ENCODE results near the gene PLEKHJ1. TPM values are rescaled to one million over a fixed set of nuclear protein-coding genes. Genes with fewer than 3 reads are reported as not detected.

The PLEKHJ1 gene
- total and polyA plus RNA-seq, 4 donors = 22.2 to 44.5 (median 37.0) TPM

- 76% methylated on average over 9 of the region's 9 CpGs for WGBS
- Histone ChIP-seq H3K4me1 (ENCODE audit: control insufficient read depth in 4 of 4, insufficient read depth in 4 of 4, low read length in 3 of 4) (peaks cover 10 to 38% (median 32%) of the 10 kb centered on the region in 4 donors), H3K36me3 (ENCODE audit: control insufficient read depth in 4 of 4, insufficient read depth in 3 of 4, low read depth in 1 of 4, low read length in 3 of 4) (peaks cover 4 to 9% (median 8%) of the 10 kb centered on the region in 4 donors), H3K9ac (ENCODE audit: low read depth in 1 of 2, low read length in 2 of 2) (peak overlapping the region in 1 of 2 donors; percentile 17), H3K9me3 (ENCODE audit: control insufficient read depth in 4 of 4, low read length in 3 of 4) (no peaks in the 10 kb centered on the region), H3K4me3 (ENCODE audit: low read depth in 1 of 3, low read length in 3 of 3) (no peak overlapping the region), H3K27ac (ENCODE audit: low read depth in 1 of 2, low read length in 2 of 2) (peak overlapping the region; percentile 45 to 52), H3K27me3 (ENCODE audit: control insufficient read depth in 4 of 4, insufficient read depth in 4 of 4, low read length in 3 of 4) (no peaks in the 10 kb centered on the region)
- DNase-seq (ENCODE audit: low spot score) = no peak
- TF ChIP-seq, protein P1, sequence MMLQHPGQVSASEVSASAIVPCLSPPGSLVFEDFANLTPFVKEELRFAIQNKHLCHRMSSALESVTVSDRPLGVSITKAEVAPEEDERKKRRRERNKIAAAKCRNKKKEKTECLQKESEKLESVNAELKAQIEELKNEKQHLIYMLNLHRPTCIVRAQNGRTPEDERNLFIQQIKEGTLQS (IDR thresholded peaks at IDR 0.05) = no peak
- TF ChIP-seq FOXA2 (IDR thresholded peaks at IDR 0.05) (no peak), REST (IDR thresholded peaks at IDR 0.05) (no peak), SP1 (IDR thresholded peaks at IDR 0.05) (no peak), ZBTB33 (IDR thresholded peaks at IDR 0.05) (no peak), MAX (IDR thresholded peaks at IDR 0.05) (no peak), RAD21 (IDR thresholded peaks at IDR 0.05) (no peak), HNF4G (IDR thresholded peaks at IDR 0.05) (no peak)
Observed at GRCh38 chr19:2274185-2274711, 38.1 kb upstream of the PLEKHJ1 start.

- 12% methylated on average over 45 of the region's 45 CpGs for WGBS
- H3K9me3 ChIP-seq (ENCODE audit: control insufficient read depth in 4 of 4, low read length in 3 of 4) = no peaks in the 10 kb centered on the region
- peak overlapping the region; percentile 52 to 64 for H3K27ac ChIP-seq (ENCODE audit: low read depth in 1 of 2, low read length in 2 of 2)
- H3K9ac ChIP-seq (ENCODE audit: low read depth in 1 of 2, low read length in 2 of 2) = peak overlapping the region in 1 of 2 donors; percentile 17
- no peaks in the 10 kb centered on the region for H3K27me3 ChIP-seq (ENCODE audit: control insufficient read depth in 4 of 4, insufficient read depth in 4 of 4, low read length in 3 of 4)
- TF ChIP-seq EGR1 (IDR thresholded peaks at IDR 0.05; ENCODE audit: low read depth in 2 of 2) = no peak
- no peak for TF ChIP-seq FOXA2 (IDR thresholded peaks at IDR 0.05)
- TF ChIP-seq TAF1 (conservative IDR thresholded peaks at IDR 0.05) = no peak
- TF ChIP-seq CTCF (IDR thresholded peaks at IDR 0.05; ENCODE audit: low read depth, low read length, missing input control) = peak; percentile 95
- no peak for TF ChIP-seq REST (IDR thresholded peaks at IDR 0.05)
- no peak for TF ChIP-seq YY1 (IDR thresholded peaks at IDR 0.05)
- peak in 1 of 2 donors; percentile 20 for TF ChIP-seq RXRA (IDR thresholded peaks at IDR 0.05)
- no peak for TF ChIP-seq SP1 (IDR thresholded peaks at IDR 0.05)
- TF ChIP-seq NR2F2 (IDR thresholded peaks at IDR 0.05) = peak; percentile 82
- no peak for TF ChIP-seq HNF4G (IDR thresholded peaks at IDR 0.05)
- no peak for TF ChIP-seq MAX (IDR thresholded peaks at IDR 0.05)
- peak; percentile 84 to 87 for TF ChIP-seq RAD21 (IDR thresholded peaks at IDR 0.05)
- TF ChIP-seq, protein P1 (IDR thresholded peaks at IDR 0.05) = no peak
- no peak for TF ChIP-seq FOXA1 (IDR thresholded peaks at IDR 0.05)
- TF ChIP-seq JUND (IDR thresholded peaks at IDR 0.05) = no peak
- TF ChIP-seq GABPA (IDR thresholded peaks at IDR 0.05 in 1 of 2, conservative IDR thresholded peaks at IDR 0.05 in 1 of 2) = peak; percentile 63 to 86
- H3K4me1 ChIP-seq (ENCODE audit: control insufficient read depth in 4 of 4, insufficient read depth in 4 of 4, low read length in 3 of 4) = peaks cover 10 to 42% (median 32%) of the 10 kb centered on the region in 4 donors
- peak; percentile 85 for DNase-seq (ENCODE audit: low spot score)
- peak overlapping the region in 2 of 3 donors; percentile 21 to 29 for H3K4me3 ChIP-seq (ENCODE audit: low read depth in 1 of 3, low read length in 3 of 3)
- peaks cover 4 to 9% (median 8%) of the 10 kb centered on the region in 4 donors for H3K36me3 ChIP-seq (ENCODE audit: control insufficient read depth in 4 of 4, insufficient read depth in 3 of 4, low read depth in 1 of 4, low read length in 3 of 4)
Observed at GRCh38 chr19:2273356-2274184, 37.4 kb upstream of the PLEKHJ1 start.
